CMK (cell line): ENCODE data around the gene FEM1A.
"Not testable (repeated sequence)": the region's sequence is repeated elsewhere in the genome, so short reads cannot be mapped to it uniquely, and the experiment has no call there.

ENCODE experiments used
- DNase-seq: peaks from one replicate; pipeline ENCODE4 v3.0.0-alpha.2; 2010; ENCODE audit warnings: low read depth

Gene FEM1A

GRCh38 chr19:4775627-4776152, 15.8 kb upstream of the FEM1A start:
- no peak for DNase-seq

GRCh38 chr19:4776436-4777211, 14.9 kb upstream of the FEM1A start:
- no peak for DNase-seq

GRCh38 chr19:4778124-4778523, 13.4 kb upstream of the FEM1A start:
- not testable (repeated sequence) for DNase-seq

- no peak for DNase-seq
Observed at GRCh38 chr19:4780860-4781259, 10.7 kb upstream of the FEM1A start.

GRCh38 chr19:4781801-4782200, 9.7 kb upstream of the FEM1A start:
- no peak for DNase-seq

- not testable (repeated sequence) for DNase-seq
Observed at GRCh38 chr19:4786412-4787016, 5.0 kb upstream of the FEM1A start.

GRCh38 chr19:4792019-4792865, 708 bp downstream of the FEM1A start:
- not testable (repeated sequence) for DNase-seq

GRCh38 chr19:4792866-4793195, 1.3 kb downstream of the FEM1A start:
- not testable (repeated sequence) for DNase-seq

- DNase-seq, result not testable (repeated sequence)
Observed at GRCh38 chr19:4793278-4793677, 1.7 kb downstream of the FEM1A start.

- DNase-seq, result no peak
Observed at GRCh38 chr19:4794971-4795370, 3.4 kb downstream of the FEM1A start.

- no peak for DNase-seq
Observed at GRCh38 chr19:4795400-4795799, 3.9 kb downstream of the FEM1A start.

GRCh38 chr19:4800591-4801081, 9.1 kb downstream of the FEM1A start:
- no peak for DNase-seq

GRCh38 chr19:4801085-4801619, 9.6 kb downstream of the FEM1A start:
- DNase-seq, result no peak

GRCh38 chr19:4802711-4803110, 11.2 kb downstream of the FEM1A start:
- no peak for DNase-seq

GRCh38 chr19:4803736-4804695, 12.5 kb downstream of the FEM1A start:
- peak; percentile 45 for DNase-seq

- not testable (repeated sequence) for DNase-seq
Observed at GRCh38 chr19:4805140-4805539, 13.6 kb downstream of the FEM1A start.

GRCh38 chr19:4806384-4806783, 14.8 kb downstream of the FEM1A start:
- no peak for DNase-seq

GRCh38 chr19:4807188-4807587, 15.7 kb downstream of the FEM1A start:
- DNase-seq, result no peak

GRCh38 chr19:4811328-4812131, 20.0 kb downstream of the FEM1A start:
- DNase-seq, result no peak
